ENCODE results near the gene ARID1A.

- TF ChIP-seq CTCF (IDR thresholded peaks at IDR 0.05) (no peak), POLR2A (IDR thresholded peaks at IDR 0.05) (no peak)
These were observed 28.3 kb downstream of the ARID1A start for GRCh38 chr1:26724118-26724517.

Measured in uterus (tissue), 2 donors.